ENCODE data around the gene LRRN2. TPM values are rescaled to one million over a fixed set of nuclear protein-coding genes. Genes with fewer than 3 reads are reported as not detected.
"Not testable (repeated sequence)": the region's sequence is repeated elsewhere in the genome, so short reads cannot be mapped to it uniquely, and the experiment has no call there.

Gene LRRN2
- polyA plus RNA-seq, 12 donors = 3.7 to 8.5 (median 5.8) TPM; not detected in 1

GRCh38 chr1:204695692-204696091 lies 10.2 kb upstream of the LRRN2 start:
- DNase-seq = no peak

GRCh38 chr1:204694145-204694544 lies 8.6 kb upstream of the LRRN2 start:
- no peak for DNase-seq

- DNase-seq = no peak
These were observed 7.4 kb upstream of the LRRN2 start for GRCh38 chr1:204692841-204693356.

- DNase-seq = no peak
These were observed 6.8 kb upstream of the LRRN2 start for GRCh38 chr1:204692325-204692840.

GRCh38 chr1:204691328-204691730 lies 5.8 kb upstream of the LRRN2 start:
- DNase-seq = not testable (repeated sequence)

- DNase-seq = no peak
These were observed 3.2 kb upstream of the LRRN2 start for GRCh38 chr1:204688776-204689175.

- no peak for DNase-seq
These were observed 2.5 kb upstream of the LRRN2 start for GRCh38 chr1:204688007-204688406.

- DNase-seq = no peak
These were observed 835 bp downstream of the LRRN2 start for GRCh38 chr1:204684571-204685235.

- DNase-seq = no peak
These were observed 1.4 kb downstream of the LRRN2 start for GRCh38 chr1:204684206-204684570.

GRCh38 chr1:204683284-204684205 lies 2.0 kb downstream of the LRRN2 start:
- DNase-seq = no peak

- no peak for DNase-seq
These were observed 5.1 kb downstream of the LRRN2 start for GRCh38 chr1:204680461-204680860.

- no peak for DNase-seq
These were observed 5.5 kb downstream of the LRRN2 start for GRCh38 chr1:204680051-204680450.

GRCh38 chr1:204678721-204679475 lies 6.6 kb downstream of the LRRN2 start:
- DNase-seq = no peak

- no peak for DNase-seq
These were observed 7.7 kb downstream of the LRRN2 start for GRCh38 chr1:204677864-204678263.

- DNase-seq = no peak
These were observed 9.5 kb downstream of the LRRN2 start for GRCh38 chr1:204676043-204676442.

GRCh38 chr1:204673909-204674649 lies 11.5 kb downstream of the LRRN2 start:
- DNase-seq = no peak

GRCh38 chr1:204673209-204673608 lies 12.3 kb downstream of the LRRN2 start:
- DNase-seq = no peak

- DNase-seq = no peak
These were observed 12.9 kb downstream of the LRRN2 start for GRCh38 chr1:204672482-204673121.

GRCh38 chr1:204672069-204672468 lies 13.5 kb downstream of the LRRN2 start:
- DNase-seq = no peak

- DNase-seq = peak; percentile 38
These were observed 15.2 kb downstream of the LRRN2 start for GRCh38 chr1:204670152-204670927.
